Measurements from ENCODE around the gene SPATA25.

- TF ChIP-seq CTCF (IDR thresholded peaks at IDR 0.05; ENCODE audit: low read depth, low read length) (no peak), POLR2A (IDR thresholded peaks at IDR 0.05; ENCODE audit: extremely low read depth, insufficient read length) (no peak), MAX (IDR thresholded peaks at IDR 0.05; ENCODE audit: low read depth, low read length) (no peak), MYC (IDR thresholded peaks at IDR 0.05; ENCODE audit: low read depth, low read length) (no peak)
Observed at GRCh38 chr20:45841407-45842129, 45.9 kb downstream of the SPATA25 start.

Measured in NB4 (cell line).